Stimulated activated CD8-positive, alpha-beta memory T cell treated with anti-CD3 and anti-CD28 coated beads, Interleukin-4, amount 100 ng/mL, for 1 hour (primary cell): ENCODE data around the gene ESRRB.
A peak's percentile ranks its signal among the peaks of the same experiment; 100 is the strongest.

Experiments used
- DNase-seq, 2 donors: peaks; one replicate each; pipeline ENCODE4 v3.0.0-alpha.2; 2020; ENCODE audit warnings: low read depth in 2 of 2, low spot score in 1 of 2

Gene ESRRB

GRCh38 chr14:76351941-76352340, 24.0 kb upstream of the ESRRB start:
- no peak for DNase-seq

DNA sequence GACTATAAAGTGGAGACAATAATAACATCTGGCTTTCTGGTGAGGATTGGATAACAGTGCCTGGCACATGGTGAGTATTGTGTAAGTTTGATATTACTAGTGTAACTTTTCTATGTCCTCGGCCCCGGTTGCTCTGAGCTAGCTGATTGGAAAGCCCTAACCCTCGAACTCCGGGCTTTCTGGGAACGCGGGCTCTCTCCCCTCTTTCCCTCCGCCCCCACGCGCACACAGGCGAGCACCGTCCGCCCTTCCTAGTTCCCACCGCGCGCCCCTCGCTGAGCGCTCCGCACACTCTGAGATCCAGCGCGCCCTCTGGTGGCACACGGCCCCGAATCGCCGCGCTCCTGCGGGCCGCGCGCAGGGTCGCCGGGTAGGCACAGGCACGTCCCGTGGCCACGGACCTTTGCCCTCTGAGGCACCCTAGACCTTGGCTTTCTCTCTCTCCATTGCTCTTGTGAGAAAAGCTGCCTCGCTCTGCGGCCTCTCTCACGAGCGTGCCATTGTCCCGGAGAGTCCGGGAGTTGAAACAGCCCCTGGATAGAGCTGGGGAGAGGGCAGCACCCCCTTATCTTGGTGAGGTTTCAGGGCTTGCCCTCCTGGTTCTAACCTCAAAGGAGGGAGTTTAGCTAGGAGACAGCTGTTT, 23.2 kb upstream of the ESRRB start:
- peak in 1 of 2 donors; percentile 4 for DNase-seq

- no peak for DNase-seq
Observed at GRCh38 chr14:76354310-76354709, 21.6 kb upstream of the ESRRB start.

DNA sequence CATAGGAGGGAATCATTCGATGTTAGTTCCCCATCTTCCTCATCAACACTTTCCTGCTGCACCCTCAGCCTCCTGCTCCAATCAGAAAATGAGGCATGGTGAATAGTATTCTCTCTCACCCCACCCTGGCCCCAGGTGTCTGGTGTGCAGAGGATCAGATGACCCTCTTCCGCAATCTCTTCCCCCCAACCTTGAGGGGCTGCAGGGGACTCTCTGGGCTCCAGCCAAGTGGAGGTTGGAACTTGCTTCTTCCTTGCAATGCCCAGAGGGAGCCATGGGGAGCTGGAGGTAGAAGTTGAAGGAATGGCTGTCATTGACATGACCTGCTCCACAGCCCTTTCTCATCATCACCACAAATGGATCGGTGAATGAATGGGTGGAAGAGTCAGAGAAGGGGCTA, 20.2 kb upstream of the ESRRB start:
- no peak for DNase-seq

GRCh38 chr14:76371066-76371465, 4.9 kb upstream of the ESRRB start:
- DNase-seq = no peak

DNA sequence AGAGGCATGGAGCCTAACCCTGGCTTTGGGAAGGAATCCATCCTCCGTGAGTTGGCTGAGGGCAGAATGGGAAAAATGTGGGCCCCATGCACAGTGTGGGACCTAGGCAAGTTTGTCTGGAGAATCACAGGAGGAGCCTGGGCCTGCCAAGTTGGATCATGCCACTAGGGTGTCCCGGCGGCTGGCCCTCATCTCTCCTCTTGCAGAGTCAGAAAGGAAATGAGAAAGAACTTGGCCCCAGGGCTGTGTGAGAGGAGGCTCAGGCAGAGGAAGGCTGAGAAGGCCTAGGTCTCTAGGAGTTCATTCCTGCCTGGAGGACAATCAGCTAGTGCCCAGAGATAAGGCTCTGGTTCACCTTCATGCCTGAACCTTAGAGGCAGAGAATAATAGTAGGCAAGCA, 2.5 kb upstream of the ESRRB start:
- DNase-seq = no peak

DNA sequence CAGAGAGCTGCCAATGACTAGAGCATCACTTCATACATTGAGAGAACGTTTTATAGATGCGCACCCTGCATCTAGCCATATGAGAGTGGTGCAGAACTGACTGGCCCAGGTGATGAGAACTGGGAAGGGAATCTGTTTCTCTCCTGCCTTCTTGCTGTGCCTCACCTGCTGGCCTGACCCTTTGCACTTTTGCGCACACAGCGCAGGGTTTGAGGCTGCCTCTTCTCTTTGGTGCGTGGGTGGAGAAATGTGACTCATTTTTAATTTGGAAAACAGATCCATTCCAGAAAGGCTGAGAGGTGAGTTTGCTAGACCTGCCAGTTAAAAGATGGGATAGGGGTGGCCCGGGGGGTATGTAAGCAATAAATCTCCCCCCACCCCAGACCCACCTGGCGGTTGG, 453 bp upstream of the ESRRB start:
- DNase-seq = no peak

DNA sequence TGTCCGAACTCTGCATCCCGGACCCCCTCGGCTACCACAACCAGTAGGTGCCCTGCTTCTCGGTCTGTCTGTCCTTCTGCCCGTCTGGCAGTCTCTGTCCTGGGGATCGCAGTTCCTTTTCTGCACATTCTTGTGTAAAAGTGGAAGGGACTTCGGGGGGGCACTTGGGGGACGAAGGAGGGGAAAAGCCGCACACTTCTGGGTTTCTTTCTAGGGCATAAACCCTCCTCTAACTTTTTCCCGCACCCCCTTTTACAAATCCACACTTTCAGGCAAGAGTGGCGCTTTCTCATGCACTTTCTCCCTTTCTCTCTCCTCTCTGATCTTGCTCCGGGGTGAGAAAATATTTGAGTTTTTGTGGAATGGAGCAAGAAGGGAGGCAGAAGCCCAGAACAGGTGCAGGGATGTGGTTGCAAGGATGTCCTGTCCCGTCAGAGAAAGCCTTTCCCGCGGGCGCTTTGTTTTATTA, 506 bp downstream of the ESRRB start:
- no peak for DNase-seq

- DNase-seq = no peak
Observed at GRCh38 chr14:76376878-76377734, 1.2 kb downstream of the ESRRB start.

DNA sequence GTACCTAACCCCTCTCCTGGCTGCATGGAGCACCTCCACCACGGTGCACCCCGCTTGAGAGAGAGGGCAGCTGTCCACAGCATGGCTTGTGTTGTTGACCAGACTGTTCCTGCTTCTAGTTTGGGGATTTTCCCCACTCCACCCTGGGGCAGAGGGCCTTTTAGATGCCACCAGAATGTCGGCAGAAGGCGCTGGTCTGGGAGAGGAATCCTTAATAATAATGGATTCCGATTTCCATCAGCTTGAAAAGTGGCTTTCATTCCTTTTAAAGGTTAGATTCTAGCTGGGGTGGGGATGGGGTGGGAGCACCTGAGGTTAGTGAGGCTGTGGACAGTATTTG, 1.8 kb downstream of the ESRRB start:
- DNase-seq = no peak

- no peak for DNase-seq
Observed at GRCh38 chr14:76380991-76381390, 5.1 kb downstream of the ESRRB start.

- DNase-seq = no peak
Observed at GRCh38 chr14:76381817-76382494, 6.0 kb downstream of the ESRRB start.

GRCh38 chr14:76382495-76382832, 6.5 kb downstream of the ESRRB start:
- DNase-seq = no peak

DNA sequence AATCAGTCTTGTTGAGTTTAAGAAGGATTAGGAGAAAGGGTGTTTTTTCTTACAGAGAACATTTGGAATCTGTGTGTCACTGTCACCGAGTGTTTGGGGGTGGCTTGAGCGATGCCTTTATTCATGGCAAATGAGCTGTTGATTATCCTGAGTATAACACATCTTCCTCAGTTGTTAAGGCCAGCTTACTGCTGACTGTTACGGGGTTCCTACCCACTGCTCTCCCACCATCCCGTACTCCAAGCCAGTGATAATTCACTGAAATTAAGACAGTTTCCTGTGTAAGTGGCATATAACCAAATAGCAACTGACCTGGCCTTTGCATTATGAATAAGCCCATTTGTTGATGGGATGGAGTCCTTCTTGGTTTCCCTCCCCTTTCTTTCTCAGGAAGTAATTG, 9.5 kb downstream of the ESRRB start:
- DNase-seq = no peak

DNA sequence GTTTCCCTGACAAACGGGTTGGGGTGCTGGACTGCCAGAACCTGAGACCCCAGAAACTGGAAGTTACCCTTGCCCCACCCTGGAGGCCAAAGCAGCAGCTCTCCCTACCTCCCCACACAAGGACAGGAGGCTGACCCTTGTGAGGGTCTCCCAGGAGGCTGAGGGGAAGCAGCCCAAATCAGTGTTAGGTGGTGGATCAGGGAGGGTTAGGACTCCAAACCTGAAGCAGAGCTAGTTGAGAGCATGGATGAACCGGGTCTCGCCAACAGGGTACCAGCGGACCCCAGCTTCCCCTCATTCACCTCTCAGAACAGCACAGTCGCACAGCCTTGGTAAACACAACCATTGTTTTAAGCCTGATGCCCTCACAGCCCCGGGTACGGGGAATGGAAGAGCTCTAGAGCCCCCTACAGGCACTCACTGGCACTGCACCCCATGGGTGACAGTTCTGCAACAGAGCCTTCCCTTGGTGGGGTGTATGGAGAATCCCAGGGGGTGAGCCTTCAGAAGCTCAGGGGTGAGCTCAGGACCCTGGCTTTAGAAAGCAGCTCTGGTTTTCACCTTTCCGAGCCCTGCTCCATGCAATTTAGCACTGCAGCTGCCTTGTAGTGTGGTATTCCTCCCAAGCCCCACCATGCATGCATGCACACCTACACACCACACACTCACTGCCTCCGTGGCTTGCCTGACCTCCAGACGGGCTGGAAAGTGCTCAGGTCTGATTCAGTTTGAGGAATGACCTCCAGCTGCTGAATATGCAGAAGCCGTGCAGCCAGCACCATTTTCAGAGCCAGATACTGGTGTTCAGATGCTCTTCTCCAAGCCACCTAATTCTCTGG, 11.2 kb downstream of the ESRRB start:
- DNase-seq = peak; percentile 7 to 9

DNA sequence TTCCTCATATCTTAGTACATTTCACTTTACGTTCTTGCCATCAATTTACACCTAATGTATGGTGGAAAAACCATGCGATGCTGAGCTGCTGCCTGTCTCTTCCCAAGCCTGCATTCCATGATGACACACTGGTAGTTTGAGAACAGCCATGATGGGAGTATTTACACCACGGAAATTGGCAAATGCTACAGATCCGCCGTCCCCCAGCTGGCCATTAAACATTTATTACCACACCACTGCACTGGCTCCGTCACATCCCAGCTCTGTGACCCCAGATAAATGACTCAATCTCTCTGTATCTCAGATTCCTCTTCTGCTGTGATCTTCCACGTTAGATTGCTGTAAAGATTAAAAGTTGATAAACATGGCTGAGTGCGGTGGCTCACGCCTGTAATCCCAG, 13.9 kb downstream of the ESRRB start:
- DNase-seq = no peak

DNA sequence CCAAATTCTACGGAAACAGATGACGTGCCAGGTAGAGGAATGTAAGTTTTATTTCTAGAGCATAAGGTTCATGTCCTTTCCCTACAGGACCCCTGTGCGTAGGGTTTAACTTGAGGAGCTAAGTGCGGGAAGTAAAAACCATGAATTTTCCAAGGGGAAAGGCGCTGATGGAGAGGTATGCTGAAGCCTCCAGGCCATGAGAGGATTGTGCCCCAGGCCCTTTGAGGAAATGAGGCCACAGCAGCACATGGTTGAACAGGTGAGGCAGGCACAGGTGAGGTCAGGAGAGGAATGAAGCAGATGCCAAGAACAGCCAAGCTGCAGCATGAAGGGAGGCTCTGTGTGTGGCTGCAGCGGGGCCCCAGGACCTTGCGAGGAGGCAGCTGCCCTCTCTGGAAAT, 14.7 kb downstream of the ESRRB start:
- DNase-seq = no peak

DNA sequence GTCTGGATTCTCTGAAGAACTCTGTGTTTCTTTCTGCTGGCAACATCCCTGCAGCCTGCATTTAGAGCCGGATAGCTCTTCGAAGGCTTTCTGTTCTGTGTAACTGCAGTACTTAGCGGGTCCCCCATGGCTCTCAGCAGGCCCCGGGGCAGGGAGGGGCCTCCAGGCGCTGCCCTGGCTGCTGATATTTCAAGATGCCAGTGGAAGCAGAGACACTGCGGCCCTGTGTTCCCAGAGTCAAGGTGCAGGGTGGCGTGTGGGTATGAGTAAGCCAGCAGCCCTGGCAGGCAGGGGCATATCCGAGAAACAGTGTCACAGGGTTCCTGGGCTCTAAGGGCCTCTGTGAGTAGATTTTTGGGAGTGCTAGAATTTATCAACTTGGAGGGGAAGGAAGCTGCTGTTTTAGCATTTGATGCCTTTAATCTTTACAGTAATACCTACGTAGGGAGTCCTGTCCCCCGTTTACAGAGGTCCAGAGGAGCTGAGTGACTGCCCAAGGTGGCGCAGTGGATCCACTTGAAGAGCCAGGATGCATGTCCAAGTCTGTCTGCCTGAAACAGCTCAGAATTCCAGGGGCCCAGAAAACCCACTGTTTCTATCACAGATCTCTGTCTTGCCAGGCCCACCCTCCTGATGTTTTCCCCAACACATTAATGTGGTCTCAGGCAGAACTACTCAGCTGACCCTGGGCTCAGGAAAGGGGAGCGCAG, 16.2 kb downstream of the ESRRB start:
- DNase-seq = no peak

- no peak for DNase-seq
Observed at GRCh38 chr14:76394569-76394968, 18.6 kb downstream of the ESRRB start.

- no peak for DNase-seq
Observed at GRCh38 chr14:76395161-76395560, 19.2 kb downstream of the ESRRB start.

- DNase-seq = no peak
Observed at GRCh38 chr14:76396714-76397187, 20.8 kb downstream of the ESRRB start.
